ENCODE data around the gene WFDC12. TPM values are rescaled to one million over a fixed set of nuclear protein-coding genes. Genes with fewer than 3 reads are reported as not detected.
"Not testable (repeated sequence)": the region's sequence is repeated elsewhere in the genome, so short reads cannot be mapped to it uniquely, and the experiment has no call there.

The WFDC12 gene
- total RNA-seq, 1 experiment from 2014 or later, result not detected

- no TSS peak for BruUV-seq (replicated peaks)
- intact Hi-C loops (cut with micrococcal nuclease; ENCODE audit: unreplicated experiment), result no loop called here
- peaks cover 26% of the 10 kb centered on the region for H3K4me1 Mint-ChIP-seq (ENCODE audit: low read depth, unreplicated experiment)
- DNase-seq, result peak; percentile 57
- H3K27ac Mint-ChIP-seq (ENCODE audit: unreplicated experiment), result peak overlapping the region; percentile 0
- H3K9me3 Mint-ChIP-seq (ENCODE audit: low read depth, unreplicated experiment), result peaks cover 11% of the 10 kb centered on the region
- peaks cover 28% of the 10 kb centered on the region for H3K27me3 Mint-ChIP-seq (ENCODE audit: unreplicated experiment)
- CTCF ChIA-PET, result interaction anchor here (0.7 to 1.6 kb wide), 7 partner anchors 17 to 136 kb away, joined by 3 to 12 read pairs (median 4); partner anchors contain the start of gene PI3
- peak overlapping the region; percentile 18 for H3K4me3 Mint-ChIP-seq (ENCODE audit: low read depth, unreplicated experiment)
- no peaks in the 10 kb centered on the region for H3K36me3 Mint-ChIP-seq (ENCODE audit: insufficient read depth, unreplicated experiment)
- TF ChIP-seq CTCF (IDR thresholded peaks at IDR 0.05; ENCODE audit: unreplicated experiment), result no peak
Measured at GRCh38 chr20:45157962-45158361, 33.7 kb upstream of the WFDC12 start.

- Mint-ChIP-seq H3K27me3 (ENCODE audit: unreplicated experiment) (peaks cover 41% of the 10 kb centered on the region), H3K4me3 (ENCODE audit: low read depth, unreplicated experiment) (no peak overlapping the region), H3K9me3 (ENCODE audit: low read depth, unreplicated experiment) (peaks cover 9% of the 10 kb centered on the region), H3K36me3 (ENCODE audit: insufficient read depth, unreplicated experiment) (no peaks in the 10 kb centered on the region), H3K4me1 (ENCODE audit: low read depth, unreplicated experiment) (peaks cover 26% of the 10 kb centered on the region), H3K27ac (ENCODE audit: unreplicated experiment) (no peak overlapping the region)
- no peak for DNase-seq
- TF ChIP-seq CTCF (IDR thresholded peaks at IDR 0.05; ENCODE audit: unreplicated experiment), result no peak
- intact Hi-C loops (cut with micrococcal nuclease; ENCODE audit: unreplicated experiment), result no loop called here
- CTCF ChIA-PET, result interaction anchor here (1.6 kb wide), 1 partner anchor 73 kb away, joined by 10 read pairs; no protein-coding TSS in a partner anchor
- no TSS peak for BruUV-seq (replicated peaks)
Measured at GRCh38 chr20:45156713-45157112, 32.4 kb upstream of the WFDC12 start.

- DNase-seq; H3K27ac Mint-ChIP-seq (ENCODE audit: unreplicated experiment); H3K9me3 Mint-ChIP-seq (ENCODE audit: low read depth, unreplicated experiment); H3K4me3 Mint-ChIP-seq (ENCODE audit: low read depth, unreplicated experiment); H3K36me3 Mint-ChIP-seq (ENCODE audit: insufficient read depth, unreplicated experiment); BruUV-seq (replicated peaks); intact Hi-C loops (cut with micrococcal nuclease; ENCODE audit: unreplicated experiment): not testable (repeated sequence)
- peaks cover 26% of the 10 kb centered on the region for H3K4me1 Mint-ChIP-seq (ENCODE audit: low read depth, unreplicated experiment)
- peaks cover 60% of the 10 kb centered on the region for H3K27me3 Mint-ChIP-seq (ENCODE audit: unreplicated experiment)
- CTCF ChIA-PET, result interaction anchor here (1.2 kb wide), 1 partner anchor 16 kb away, joined by 4 read pairs; no protein-coding TSS in a partner anchor
Measured at GRCh38 chr20:45154794-45155193, 30.5 kb upstream of the WFDC12 start.

GRCh38 chr20:45154183-45154582 is 29.9 kb upstream of the WFDC12 start:
- no peak for DNase-seq
- Mint-ChIP-seq H3K36me3 (ENCODE audit: insufficient read depth, unreplicated experiment) (no peaks in the 10 kb centered on the region), H3K4me3 (ENCODE audit: low read depth, unreplicated experiment) (no peak overlapping the region), H3K27ac (ENCODE audit: unreplicated experiment) (no peak overlapping the region), H3K9me3 (ENCODE audit: low read depth, unreplicated experiment) (peaks cover 8% of the 10 kb centered on the region), H3K4me1 (ENCODE audit: low read depth, unreplicated experiment) (peaks cover 25% of the 10 kb centered on the region), H3K27me3 (ENCODE audit: unreplicated experiment) (peaks cover 66% of the 10 kb centered on the region)
- intact Hi-C loops (cut with micrococcal nuclease; ENCODE audit: unreplicated experiment), result no loop called here
- CTCF ChIA-PET, result no interaction called here
- BruUV-seq (replicated peaks), result no TSS peak
- no peak for TF ChIP-seq CTCF (IDR thresholded peaks at IDR 0.05; ENCODE audit: unreplicated experiment)

- no TSS peak for BruUV-seq (replicated peaks)
Measured at GRCh38 chr20:45153752-45154151, 29.5 kb upstream of the WFDC12 start.

More at GRCh38 chr20:45153752-45154151, 29.5 kb upstream of the WFDC12 start:
- TF ChIP-seq CTCF (IDR thresholded peaks at IDR 0.05; ENCODE audit: unreplicated experiment), result no peak
- H3K36me3 Mint-ChIP-seq (ENCODE audit: insufficient read depth, unreplicated experiment), result no peaks in the 10 kb centered on the region
- H3K9me3 Mint-ChIP-seq (ENCODE audit: low read depth, unreplicated experiment), result peaks cover 4% of the 10 kb centered on the region
- H3K27ac Mint-ChIP-seq (ENCODE audit: unreplicated experiment), result no peak overlapping the region
- peaks cover 70% of the 10 kb centered on the region for H3K27me3 Mint-ChIP-seq (ENCODE audit: unreplicated experiment)
- CTCF ChIA-PET, result interaction anchor here (1.3 kb wide), 1 partner anchor 8 kb away, joined by 6 read pairs; no protein-coding TSS in a partner anchor
- no peak for DNase-seq
- peaks cover 21% of the 10 kb centered on the region for H3K4me1 Mint-ChIP-seq (ENCODE audit: low read depth, unreplicated experiment)
- H3K4me3 Mint-ChIP-seq (ENCODE audit: low read depth, unreplicated experiment), result no peak overlapping the region
- intact Hi-C loops (cut with micrococcal nuclease; ENCODE audit: unreplicated experiment), result no loop called here
